PC-3 (cell line): ENCODE data around the gene CRTAC1. TPM values are rescaled to one million over a fixed set of nuclear protein-coding genes. Genes with fewer than 3 reads are reported as not detected.

Source experiments
- ATAC-seq: fragments of 200-7000 bp; cut with Tn5 transposase; 2 replicates; pipeline ENCODE4 v1.9.1; 2020; ENCODE audit warnings: mild to moderate bottlenecking, moderate library complexity
- BruUV-seq: library from RNA; stranded (reverse); fragments of 400-500 nt; replicated peaks from 2 replicates; lab custom pipeline; 2021; lab: Mats Ljungman, UMichigan
- CTCF ChIA-PET: fragments of 300-600 bp; sonication (Branson Sonifier 250); formaldehyde crosslinking; loops from one replicate; lab custom pipeline; 2022; ENCODE audit warnings: antibody characterized with exemption; lab: Charles Lee
- POLR2A ChIA-PET: fragments of 300-600 bp; sonication (Branson Sonifier 250); formaldehyde crosslinking; loops from one replicate; lab custom pipeline; 2022; ENCODE audit warnings: antibody characterized with exemption; ENCODE audit not compliant: unreplicated experiment; lab: Charles Lee
- DNase-seq: peaks from one replicate; pipeline ENCODE4 v3.0.0-alpha.2; 2015
- H2AFZ ChIP-seq: fragments of 300-600 bp; sonication (generic); 2 replicates; pipeline ENCODE4 v1.6.0; 2016; ENCODE audit warnings: antibody characterized with exemption, low read length
- H3F3A ChIP-seq: fragments of 300-600 bp; sonication (generic); one replicate; pipeline ENCODE4 v1.6.0; 2017; ENCODE audit warnings: antibody characterized with exemption, low read length, control low read depth, mild to moderate bottlenecking; ENCODE audit not compliant: unreplicated experiment
- H3K27ac ChIP-seq: fragments of 300-600 bp; sonication (generic); 2 replicates; pipeline ENCODE4 v1.5.1; 2016; ENCODE audit warnings: mild to moderate bottlenecking, low read length
- H3K27me3 ChIP-seq: fragments of 300-600 bp; sonication (generic); 2 replicates; pipeline ENCODE4 v1.6.1; 2016; ENCODE audit warnings: low read length, mixed read lengths
- H3K36me3 ChIP-seq: fragments of 300-600 bp; sonication (generic); 2 replicates; pipeline ENCODE4 v1.6.1; 2016; ENCODE audit warnings: low read depth, mixed run types, low read length, mixed read lengths
- H3K4me1 ChIP-seq: fragments of 300-600 bp; sonication (generic); 2 replicates; pipeline ENCODE4 v1.5.1; 2016; ENCODE audit warnings: low read length; ENCODE audit not compliant: insufficient read depth
- H3K4me2 ChIP-seq: fragments of 300-600 bp; sonication (generic); 2 replicates; pipeline ENCODE4 v1.6.0; 2016; ENCODE audit warnings: low read length
- H3K4me3 ChIP-seq: fragments of 300-600 bp; sonication (generic); 2 replicates; pipeline ENCODE4 v1.5.1; 2016; ENCODE audit warnings: mild to moderate bottlenecking, low read length, mixed read lengths
- H3K79me2 ChIP-seq: fragments of 300-600 bp; sonication (generic); 2 replicates; pipeline ENCODE4 v1.6.1; 2017; ENCODE audit warnings: low read length, mixed read lengths
- H3K9ac ChIP-seq: fragments of 300-600 bp; sonication (generic); 2 replicates; pipeline ENCODE4 v1.6.0; 2016; ENCODE audit warnings: mild to moderate bottlenecking, low read length
- H3K9me2 ChIP-seq: fragments of 300-600 bp; sonication (generic); replicated peaks from 2 replicates; pipeline ENCODE4 v1.6.1; 2016; ENCODE audit warnings: mixed run types, low read length, mixed read lengths
- H3K9me3 ChIP-seq: fragments of 300-600 bp; sonication (generic); 2 replicates; pipeline ENCODE4 v1.6.1; 2016; ENCODE audit warnings: low read length, mixed read lengths
- H4K20me1 ChIP-seq: fragments of 300-600 bp; sonication (generic); 2 replicates; pipeline ENCODE4 v1.6.1; 2016; ENCODE audit warnings: low read length, mixed read lengths
- CTCF ChIP-seq: fragments of 300-600 bp; sonication (generic); conservative IDR thresholded peaks from 2 replicates; pipeline ENCODE4 v1.5.1; 2017; ENCODE audit warnings: antibody characterized with exemption, low read depth, mild to moderate bottlenecking, low read length
- EZH2 ChIP-seq: fragments of 300-600 bp; sonication (generic); IDR thresholded peaks from one replicate; pipeline ENCODE4 v1.6.1; 2017; ENCODE audit warnings: antibody characterized with exemption, mild to moderate bottlenecking, low read length; ENCODE audit not compliant: unreplicated experiment
- EZH2phosphoT487 ChIP-seq: fragments of 300-600 bp; sonication (generic); IDR thresholded peaks from 2 replicates; pipeline ENCODE4 v1.6.1; 2018; ENCODE audit warnings: mild to moderate bottlenecking, antibody characterized with exemption, low read length, borderline replicate concordance
- intact Hi-C: fragments of 100-400 bp; cut with micrococcal nuclease; formaldehyde crosslinking; loops from 2 replicates; pipeline ENCODE4 v1.9.0; 2023
- total RNA-seq: library from RNA; depleted of rRNA; stranded (reverse); fragments of >200 nt; gene quantifications from 2 replicates; pipeline ENCODE4 v1.2.3, GENCODE V29; 2014

Gene CRTAC1
- total RNA-seq, 1 experiment from 2014 or later = not detected

DNA sequence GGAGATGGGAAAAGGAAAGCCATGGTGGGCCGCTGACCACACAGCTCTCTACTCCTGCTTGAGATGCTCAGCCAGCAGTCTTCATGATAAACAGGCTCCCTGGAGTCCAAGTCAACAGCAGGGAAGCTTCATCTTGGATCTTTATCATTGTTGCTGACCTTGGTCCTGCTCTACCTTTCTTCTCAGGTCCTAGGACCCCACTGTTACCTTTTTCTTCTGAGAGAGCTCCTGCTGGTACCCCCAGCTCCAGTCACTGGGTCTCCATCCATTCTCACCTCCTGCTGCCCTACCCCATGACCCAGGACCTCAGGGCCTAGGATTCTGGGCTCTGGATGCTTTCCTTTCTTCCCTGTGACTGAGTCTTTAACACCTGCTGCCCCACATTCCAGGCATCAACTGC, 5.2 kb upstream of the CRTAC1 start:
- Histone ChIP-seq H3K9ac (no peak overlapping the region), H3K36me3 (no peaks in the 10 kb centered on the region), H3K27me3 (peaks cover 34% of the 10 kb centered on the region), H3K4me2 (no peak overlapping the region), H3K9me2 (no peaks in the 10 kb centered on the region), H3K9me3 (no peaks in the 10 kb centered on the region), H2AFZ (no peak overlapping the region), H3F3A (no peaks in the 10 kb centered on the region), H3K79me2 (no peaks in the 10 kb centered on the region), H3K4me3 (no peak overlapping the region), H3K4me1 (no peaks in the 10 kb centered on the region), H3K27ac (no peak overlapping the region), H4K20me1 (no peaks in the 10 kb centered on the region)
- ChIA-PET CTCF (no interaction called here), POLR2A (no interaction called here)
- intact Hi-C loops = no loop called here
- TF ChIP-seq EZH2 = no peak
- no peak for TF ChIP-seq CTCF
- TF ChIP-seq EZH2phosphoT487 = no peak
- DNase-seq = no peak
- no TSS peak for BruUV-seq
- ATAC-seq = no peak

DNA sequence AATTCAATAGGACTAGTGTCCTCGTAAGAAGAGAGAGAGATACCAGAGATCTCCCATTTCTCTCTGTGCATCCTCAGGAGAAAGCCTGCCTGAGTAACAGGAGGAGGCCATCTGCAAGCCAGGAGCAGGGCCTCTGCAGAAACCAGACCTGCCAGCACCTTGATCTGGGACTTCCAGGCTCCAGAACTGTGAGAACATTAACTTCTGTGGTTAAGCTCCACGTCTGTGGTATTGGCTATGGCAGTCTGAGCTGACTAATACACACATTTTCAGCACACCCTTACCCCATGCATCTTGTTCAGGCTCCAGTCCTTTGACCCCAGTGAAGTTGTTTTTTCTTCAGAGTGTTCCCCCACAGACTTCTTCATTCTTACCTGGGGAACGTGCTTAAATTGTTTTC, 3.1 kb upstream of the CRTAC1 start:
- Histone ChIP-seq H3K27me3 (peaks cover 50% of the 10 kb centered on the region), H3K4me2 (no peak overlapping the region), H3K4me3 (no peak overlapping the region), H4K20me1 (no peaks in the 10 kb centered on the region), H3K79me2 (no peaks in the 10 kb centered on the region), H3K9ac (no peak overlapping the region), H3K36me3 (no peaks in the 10 kb centered on the region), H3K27ac (no peak overlapping the region), H3K9me3 (no peaks in the 10 kb centered on the region), H2AFZ (no peak overlapping the region), H3K9me2 (no peaks in the 10 kb centered on the region), H3K4me1 (no peaks in the 10 kb centered on the region), H3F3A (no peaks in the 10 kb centered on the region)
- intact Hi-C loops = no loop called here
- CTCF ChIA-PET = no interaction called here
- ATAC-seq = no peak
- no peak for DNase-seq
- TF ChIP-seq EZH2 (no peak), CTCF (no peak), EZH2phosphoT487 (no peak)
- POLR2A ChIA-PET = no interaction called here
- no TSS peak for BruUV-seq

- ATAC-seq = no peak
- H3F3A ChIP-seq = no peaks in the 10 kb centered on the region
- no peaks in the 10 kb centered on the region for H3K9me2 ChIP-seq
- H3K4me2 ChIP-seq = no peak overlapping the region
- H2AFZ ChIP-seq = no peak overlapping the region
- no peak overlapping the region for H3K27ac ChIP-seq
- no peaks in the 10 kb centered on the region for H3K79me2 ChIP-seq
- TF ChIP-seq EZH2 (no peak), EZH2phosphoT487 (no peak), CTCF (no peak)
- intact Hi-C loops = no loop called here
- ChIA-PET POLR2A (no interaction called here), CTCF (no interaction called here)
- no peaks in the 10 kb centered on the region for H3K9me3 ChIP-seq
- H4K20me1 ChIP-seq = no peaks in the 10 kb centered on the region
- BruUV-seq = no TSS peak
- no peaks in the 10 kb centered on the region for H3K4me1 ChIP-seq
- DNase-seq = no peak
- H3K9ac ChIP-seq = no peak overlapping the region
- no peak overlapping the region for H3K4me3 ChIP-seq
- H3K36me3 ChIP-seq = no peaks in the 10 kb centered on the region
- peaks cover 34% of the 10 kb centered on the region for H3K27me3 ChIP-seq
Measured at GRCh38 chr10:98031440-98031839, 1.0 kb upstream of the CRTAC1 start.
